Spleen (tissue), 11 donors: ENCODE results near the gene NIT2. TPM values are rescaled to one million over a fixed set of nuclear protein-coding genes. Genes with fewer than 3 reads are reported as not detected.

Source experiments
- DNase-seq: peaks from one replicate; pipeline ENCODE4 v3.0.0-alpha.2; 2020
- H3K27ac ChIP-seq, 8 donors: fragments of 200-600 bp; sonication (generic) in 7 of 8; 1 replicate in 4 of 8; 2 replicates in 4 of 8; pipeline versions ENCODE4 v1.5.0 to v1.8.0; 2016 to 2021; ENCODE audit warnings: inconsistent platforms in 4 of 8, mild to moderate bottlenecking in 4 of 8, moderate library complexity in 1 of 8
- H3K27me3 ChIP-seq, 7 donors: fragments of 200-600 bp; sonication (generic) in 6 of 7; replicated peaks in 1 of 7; 1 replicate in 4 of 7; 2 replicates in 3 of 7; pipeline versions ENCODE4 v1.5.0 to v1.8.0; 2016 to 2021; ENCODE audit warnings: inconsistent platforms in 3 of 7, mild to moderate bottlenecking in 1 of 7
- H3K36me3 ChIP-seq, 6 donors: fragments of 200-600 bp; sonication (generic) in 5 of 6; 1 replicate in 4 of 6; 2 replicates in 2 of 6; pipeline versions ENCODE4 v1.5.0 to v1.8.0; 2016 to 2021; ENCODE audit warnings: inconsistent platforms in 2 of 6
- H3K4me1 ChIP-seq, 6 donors: fragments of 200-600 bp; sonication (generic) in 5 of 6; 1 replicate in 3 of 6; 2 replicates in 3 of 6; pipeline versions ENCODE4 v1.5.0 to v1.8.0; 2016 to 2021; ENCODE audit warnings: inconsistent platforms in 3 of 6
- H3K4me3 ChIP-seq, 8 donors: fragments of 200-600 bp; sonication (generic) in 7 of 8; 1 replicate in 4 of 8; 2 replicates in 4 of 8; pipeline versions ENCODE4 v1.5.0 to v1.8.0; 2016 to 2021; ENCODE audit warnings: inconsistent platforms in 4 of 8, mild to moderate bottlenecking in 4 of 8, moderate library complexity in 2 of 8
- H3K9me3 ChIP-seq, 8 donors: fragments of 200-600 bp; sonication (generic) in 7 of 8; 1 replicate in 4 of 8; 2 replicates in 4 of 8; pipeline versions ENCODE4 v1.5.0 to v1.8.0; 2016 to 2021; ENCODE audit warnings: inconsistent platforms in 4 of 8
- POLR2A ChIP-seq, 3 donors: fragments of 450-650 bp; IDR thresholded peaks; one replicate each; pipeline ENCODE4 v1.5.1; 2017; ENCODE audit warnings: antibody characterized with exemption in 3 of 3, mild to moderate bottlenecking in 1 of 3
- POLR2AphosphoS5 ChIP-seq, 3 donors: sonication (generic); formaldehyde crosslinking; IDR thresholded peaks; one replicate each; pipeline ENCODE4 v1.5.1; 2017; ENCODE audit warnings: antibody characterized with exemption in 3 of 3
- WGBS, 5 donors: extraction: QIAGEN DNeasy Blood & Tissue Kit in 3 of 5; methylation state at CpG; one replicate each; pipeline versions ENCODE4 v1.1.5 to v1.1.7; 2013 to 2018; 5-methylcytosine and 5-hydroxymethylcytosine counted together
- intact Hi-C: fragments of 100-400 bp; cut with DNase I; formaldehyde crosslinking; loops from one replicate; pipeline ENCODE4 v1.15.0; 2023; ENCODE audit warnings: low total_unique reads
- polyA plus RNA-seq, 3 donors: library from polyadenylated mRNA; stranded (reverse); fragments of 200-250 nt; gene quantifications; one replicate each; pipeline ENCODE4 v1.2.1, GENCODE V29; 2013
- total RNA-seq, 7 donors: library from RNA; depleted of rRNA in 3 of 7; stranded (reverse); fragments of >200 nt in 3 of 7; fragmentation: NEBNext Ultra II Directional in 4 of 7; extraction: Animal tissue kit (Norgen Biotek cat#: 25700) in 4 of 7; gene quantifications; one replicate each; pipeline versions ENCODE4 v1.1.0 to v1.2.1, GENCODE V29; 2016 to 2021
- TF ChIP-seq, protein P1 (sequence below), 11 experiments: fragments of 200-600 bp in 7 of 11; fragments of 450-650 bp in 4 of 11; sonication (generic) in 4 of 11; IDR thresholded peaks in 8 of 11; conservative IDR thresholded peaks in 3 of 11; 1 replicate in 7 of 11; 2 replicates in 4 of 11; pipeline versions ENCODE4 v1.4.0 to v1.8.0; 2016 to 2021; ENCODE audit warnings: antibody characterized with exemption in 11 of 11, inconsistent platforms in 4 of 11, mild to moderate bottlenecking in 1 of 11
- donor health status: healthy with polysubstance abuse.
- donor health status: DM: no; HTN: no; CAD: no; lungs with moderate emphysema.
- donor health status: DM: no; HTN: no; CAD: no.
- donor health status: Bipolar disorder and iron deficiency.
- donor health status: healthy.
- donor health status: DM: no; HTN: no; CAD: no.
- donor health status: DM: yes; HTN: yes; CAD: no.

The NIT2 gene
- total and polyA plus RNA-seq, 10 donors = 16.8 to 30.8 (median 24.7) TPM

DNA sequence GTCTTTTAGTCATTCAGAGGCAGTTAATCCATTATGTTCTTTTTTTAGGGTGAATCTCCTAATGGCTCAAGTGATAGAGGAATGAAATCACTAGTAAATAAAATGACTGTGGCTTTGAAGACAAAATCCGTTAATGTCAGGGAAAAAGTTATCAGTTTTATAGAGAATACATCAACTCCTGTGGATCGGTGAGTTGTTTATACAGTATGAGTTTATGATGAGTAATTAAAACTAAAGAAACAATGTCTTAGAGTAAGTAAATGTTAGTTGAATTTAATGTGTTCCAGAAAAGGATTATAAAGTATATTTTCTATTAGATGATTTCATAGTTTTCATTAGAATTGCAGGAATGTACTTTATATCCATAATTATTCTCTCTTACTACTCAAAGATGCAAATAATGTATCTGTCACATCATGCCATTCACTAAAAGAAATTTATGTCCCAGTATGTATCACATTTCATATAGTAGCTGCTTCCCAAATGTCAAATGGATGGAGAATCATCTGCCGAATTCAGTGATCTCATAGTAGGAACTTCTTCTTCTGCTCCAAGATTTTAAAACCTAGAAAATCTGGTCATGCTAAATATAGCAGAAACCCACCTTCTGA, 24.1 kb upstream of the NIT2 start:
- peaks cover 3 to 90% (median 32%) of the 10 kb centered on the region in 6 donors for H3K36me3 ChIP-seq
- H3K27ac ChIP-seq = peak overlapping the region in 2 of 8 donors; percentile 31 to 33
- no peaks in the 10 kb centered on the region for H3K4me1 ChIP-seq
- intact Hi-C loops = loop anchor here (10.0 kb wide), 1 partner anchor 284 kb away; no protein-coding TSS in a partner anchor
- no peak for DNase-seq
- H3K27me3 ChIP-seq = no peaks in the 10 kb centered on the region
- no peak overlapping the region for H3K4me3 ChIP-seq
- no peaks in the 10 kb centered on the region for H3K9me3 ChIP-seq
- TF ChIP-seq, protein P1, sequence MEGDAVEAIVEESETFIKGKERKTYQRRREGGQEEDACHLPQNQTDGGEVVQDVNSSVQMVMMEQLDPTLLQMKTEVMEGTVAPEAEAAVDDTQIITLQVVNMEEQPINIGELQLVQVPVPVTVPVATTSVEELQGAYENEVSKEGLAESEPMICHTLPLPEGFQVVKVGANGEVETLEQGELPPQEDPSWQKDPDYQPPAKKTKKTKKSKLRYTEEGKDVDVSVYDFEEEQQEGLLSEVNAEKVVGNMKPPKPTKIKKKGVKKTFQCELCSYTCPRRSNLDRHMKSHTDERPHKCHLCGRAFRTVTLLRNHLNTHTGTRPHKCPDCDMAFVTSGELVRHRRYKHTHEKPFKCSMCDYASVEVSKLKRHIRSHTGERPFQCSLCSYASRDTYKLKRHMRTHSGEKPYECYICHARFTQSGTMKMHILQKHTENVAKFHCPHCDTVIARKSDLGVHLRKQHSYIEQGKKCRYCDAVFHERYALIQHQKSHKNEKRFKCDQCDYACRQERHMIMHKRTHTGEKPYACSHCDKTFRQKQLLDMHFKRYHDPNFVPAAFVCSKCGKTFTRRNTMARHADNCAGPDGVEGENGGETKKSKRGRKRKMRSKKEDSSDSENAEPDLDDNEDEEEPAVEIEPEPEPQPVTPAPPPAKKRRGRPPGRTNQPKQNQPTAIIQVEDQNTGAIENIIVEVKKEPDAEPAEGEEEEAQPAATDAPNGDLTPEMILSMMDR (IDR thresholded peaks at IDR 0.05 in 8 of 11, conservative IDR thresholded peaks at IDR 0.05 in 3 of 11) = no peak
- TF ChIP-seq POLR2AphosphoS5 (IDR thresholded peaks at IDR 0.05) = no peak
- no peak for TF ChIP-seq POLR2A (IDR thresholded peaks at IDR 0.05)
- WGBS, 5 donors = 93 to 97% (median 95%) methylated on average over 3 of the region's 3 CpGs

DNA sequence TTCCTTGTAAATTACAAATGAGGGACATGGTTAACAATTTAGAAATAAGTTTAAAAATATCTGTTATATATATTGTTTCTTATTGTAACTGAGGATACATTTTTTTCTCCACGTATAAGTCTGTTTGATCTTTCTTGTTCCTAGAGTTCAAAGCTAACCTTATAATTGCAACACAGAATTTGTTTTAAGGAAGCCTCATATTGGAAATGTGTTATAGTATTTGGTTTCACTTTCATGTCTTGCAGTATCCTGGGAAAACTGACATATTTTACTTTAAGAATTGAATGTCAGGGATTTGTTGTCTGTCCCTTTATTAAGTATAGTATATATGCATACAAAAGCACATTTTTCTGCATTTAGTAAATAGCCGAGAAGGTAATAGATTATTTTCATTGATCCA, 23.5 kb upstream of the NIT2 start:
- DNase-seq = no peak
- TF ChIP-seq, protein P1 (IDR thresholded peaks at IDR 0.05 in 8 of 11, conservative IDR thresholded peaks at IDR 0.05 in 3 of 11) = no peak
- TF ChIP-seq POLR2A (IDR thresholded peaks at IDR 0.05) (no peak), POLR2AphosphoS5 (IDR thresholded peaks at IDR 0.05) (no peak)
- Histone ChIP-seq H3K36me3 (peaks cover 3 to 90% (median 28%) of the 10 kb centered on the region in 6 donors), H3K27ac (peak overlapping the region in 2 of 8 donors; percentile 31 to 33), H3K4me3 (peak overlapping the region in 1 of 8 donors; percentile 1), H3K4me1 (no peaks in the 10 kb centered on the region), H3K27me3 (no peaks in the 10 kb centered on the region), H3K9me3 (no peaks in the 10 kb centered on the region)
- intact Hi-C loops = loop anchor here (10.0 kb wide), 1 partner anchor 284 kb away; no protein-coding TSS in a partner anchor
- 61 to 75% (median 64%) methylated on average over 2 of the region's 2 CpGs for whole genome bisulfite sequencing, 5 donors

DNA sequence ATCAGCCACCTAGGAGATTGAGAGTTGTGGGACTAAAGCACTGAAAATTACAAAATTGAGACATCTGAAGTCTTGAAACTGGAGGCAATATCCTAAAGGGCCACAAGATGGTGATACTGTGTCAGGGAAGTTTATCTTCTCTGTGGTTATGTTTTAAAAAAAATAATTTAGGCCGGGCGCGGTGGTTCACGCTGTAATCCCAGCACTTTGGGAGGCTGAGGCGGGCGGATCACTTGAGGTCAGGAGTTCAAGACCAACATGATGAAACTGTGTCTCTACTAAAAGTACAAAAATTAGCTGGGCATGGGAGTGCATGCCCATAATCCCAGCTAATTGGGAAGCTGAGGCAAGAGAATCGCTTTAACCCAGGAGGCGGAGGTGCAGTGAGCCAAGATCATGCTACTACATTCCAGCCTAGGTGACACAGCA, 17.9 kb upstream of the NIT2 start:
- no peaks in the 10 kb centered on the region for H3K9me3 ChIP-seq
- H3K36me3 ChIP-seq = peaks cover 0 to 71% (median 20%) of the 10 kb centered on the region in 6 donors
- 23 to 32% (median 27%) methylated on average over 8 of the region's 8 CpGs for WGBS, 5 donors
- DNase-seq = no peak
- intact Hi-C loops = loop anchor here (10.0 kb wide), 1 partner anchor 278 kb away; no protein-coding TSS in a partner anchor
- H3K27ac ChIP-seq = peak overlapping the region in 3 of 8 donors; percentile 9 to 44 (median 31)
- peaks cover 0 to 25% (median 12%) of the 10 kb centered on the region in 6 donors for H3K4me1 ChIP-seq
- no peaks in the 10 kb centered on the region for H3K27me3 ChIP-seq
- no peak overlapping the region for H3K4me3 ChIP-seq
- TF ChIP-seq, protein P1 (IDR thresholded peaks at IDR 0.05 in 8 of 11, conservative IDR thresholded peaks at IDR 0.05 in 3 of 11) = peak; percentile 49 to 80 (median 64)
- no peak for TF ChIP-seq POLR2AphosphoS5 (IDR thresholded peaks at IDR 0.05)
- no peak for TF ChIP-seq POLR2A (IDR thresholded peaks at IDR 0.05)

DNA sequence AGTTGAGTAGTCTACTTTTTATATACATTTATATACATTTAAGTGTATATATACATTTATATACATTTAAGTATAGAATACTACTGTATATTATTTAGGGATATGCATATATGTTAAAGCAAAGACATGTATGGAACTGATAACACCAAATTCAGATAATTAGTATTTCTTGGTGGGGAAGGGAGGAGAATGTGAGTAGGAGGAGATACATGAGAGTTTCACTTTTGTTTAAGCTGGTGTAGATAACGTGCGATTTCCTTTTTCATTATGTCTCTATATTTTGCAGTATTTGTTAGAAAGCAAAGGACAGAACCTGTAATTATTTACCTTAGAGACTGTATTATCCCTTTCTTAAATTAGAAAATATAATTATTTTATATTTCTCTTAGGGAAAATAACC, 16.6 kb upstream of the NIT2 start:
- intact Hi-C loops = loop anchor here (10.0 kb wide), 1 partner anchor 277 kb away; no protein-coding TSS in a partner anchor
- H3K27ac ChIP-seq = peak overlapping the region in 4 of 8 donors; percentile 4 to 44 (median 22)
- H3K9me3 ChIP-seq = no peaks in the 10 kb centered on the region
- TF ChIP-seq, protein P1 (IDR thresholded peaks at IDR 0.05 in 8 of 11, conservative IDR thresholded peaks at IDR 0.05 in 3 of 11) = no peak
- TF ChIP-seq POLR2AphosphoS5 (IDR thresholded peaks at IDR 0.05) (no peak), POLR2A (IDR thresholded peaks at IDR 0.05) (no peak)
- no peak for DNase-seq
- no peak overlapping the region for H3K4me3 ChIP-seq
- WGBS, 5 donors = 17 to 33% (median 20%) methylated on average over 2 of the region's 2 CpGs
- no peaks in the 10 kb centered on the region for H3K27me3 ChIP-seq
- H3K4me1 ChIP-seq = peaks cover 0 to 25% (median 12%) of the 10 kb centered on the region in 6 donors
- H3K36me3 ChIP-seq = peaks cover 0 to 70% (median 21%) of the 10 kb centered on the region in 6 donors
